OCI-LY3 (cell line): ENCODE data around the gene SLC20A1.

ENCODE experiments used
- EZH2phosphoT487 ChIP-seq: fragments of 200-600 bp; shearing (Covaris generic); IDR thresholded peaks from 2 replicates; pipeline ENCODE4 v1.6.1; 2018; ENCODE audit warnings: antibody characterized with exemption, mixed run types, low read depth
- TF ChIP-seq, protein P1 (sequence below): fragments of 200-600, 300-600 bp; sonication (generic); IDR thresholded peaks from 2 replicates; pipeline ENCODE4 v1.5.1; 2014; ENCODE audit warnings: antibody characterized with exemption, low read length, low read depth

GRCh38 chr2:112694182-112694581 is 48.4 kb downstream of the SLC20A1 start:
- TF ChIP-seq, protein P1, sequence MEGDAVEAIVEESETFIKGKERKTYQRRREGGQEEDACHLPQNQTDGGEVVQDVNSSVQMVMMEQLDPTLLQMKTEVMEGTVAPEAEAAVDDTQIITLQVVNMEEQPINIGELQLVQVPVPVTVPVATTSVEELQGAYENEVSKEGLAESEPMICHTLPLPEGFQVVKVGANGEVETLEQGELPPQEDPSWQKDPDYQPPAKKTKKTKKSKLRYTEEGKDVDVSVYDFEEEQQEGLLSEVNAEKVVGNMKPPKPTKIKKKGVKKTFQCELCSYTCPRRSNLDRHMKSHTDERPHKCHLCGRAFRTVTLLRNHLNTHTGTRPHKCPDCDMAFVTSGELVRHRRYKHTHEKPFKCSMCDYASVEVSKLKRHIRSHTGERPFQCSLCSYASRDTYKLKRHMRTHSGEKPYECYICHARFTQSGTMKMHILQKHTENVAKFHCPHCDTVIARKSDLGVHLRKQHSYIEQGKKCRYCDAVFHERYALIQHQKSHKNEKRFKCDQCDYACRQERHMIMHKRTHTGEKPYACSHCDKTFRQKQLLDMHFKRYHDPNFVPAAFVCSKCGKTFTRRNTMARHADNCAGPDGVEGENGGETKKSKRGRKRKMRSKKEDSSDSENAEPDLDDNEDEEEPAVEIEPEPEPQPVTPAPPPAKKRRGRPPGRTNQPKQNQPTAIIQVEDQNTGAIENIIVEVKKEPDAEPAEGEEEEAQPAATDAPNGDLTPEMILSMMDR = no peak
- no peak for TF ChIP-seq EZH2phosphoT487
